ENCODE data around the gene SMOC2.

SMOC2 gene

DNA sequence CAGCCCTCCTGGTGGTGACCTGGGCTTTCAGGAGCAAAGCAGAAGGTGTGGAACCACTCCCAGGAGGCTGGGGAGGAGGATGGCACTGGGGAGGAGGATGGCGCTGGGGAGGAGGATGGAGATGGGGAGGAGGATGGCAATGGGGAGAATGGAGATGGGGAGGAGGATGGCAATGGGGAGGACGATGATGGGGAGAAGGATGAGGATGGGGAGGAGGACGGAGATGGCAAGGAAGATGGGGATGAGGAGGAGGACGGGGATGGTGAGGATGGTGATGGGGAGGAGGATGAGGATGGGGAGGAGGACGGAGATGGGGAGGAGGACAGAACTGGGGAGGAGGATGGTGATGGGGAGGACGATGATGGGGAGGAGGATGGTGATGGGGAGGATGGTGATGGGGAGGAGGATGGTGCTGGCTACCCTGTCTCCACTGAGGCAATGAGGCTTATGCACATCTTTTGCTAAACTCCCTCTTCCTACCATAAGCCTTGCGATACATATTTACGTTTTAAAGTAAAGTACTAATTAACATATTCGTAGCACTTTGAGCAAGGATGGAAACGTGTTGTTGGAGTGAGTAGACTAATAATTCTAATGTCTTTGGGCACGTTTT lies 7.4 kb downstream of the SMOC2 start:
- H3K27me3 ChIP-seq (ENCODE audit: insufficient read depth, poor library complexity, severe bottlenecking) = peaks cover 53% of the 10 kb centered on the region

DNA sequence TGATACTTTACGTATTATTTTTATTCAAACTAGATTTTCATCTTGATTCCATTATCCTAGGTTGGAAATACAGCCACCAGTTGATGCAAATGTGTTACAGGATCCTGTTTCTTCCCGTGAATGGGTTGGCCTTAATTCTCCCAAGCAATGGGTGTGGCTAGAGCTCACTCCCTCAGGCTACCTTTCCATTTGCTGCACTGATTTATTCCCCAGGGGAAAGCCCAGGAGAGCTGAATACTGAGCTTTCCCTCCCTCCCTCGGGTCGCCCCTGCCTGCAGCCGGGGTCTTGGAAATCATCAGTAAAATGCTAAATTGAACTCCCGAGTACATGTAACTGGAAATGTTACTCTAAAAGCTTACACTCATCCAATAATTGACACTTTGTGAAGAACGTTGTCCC lies 9.9 kb downstream of the SMOC2 start:
- Histone ChIP-seq H3K9me3 (ENCODE audit: severe bottlenecking) (no peaks in the 10 kb centered on the region), H3K36me3 (ENCODE audit: low read depth) (no peaks in the 10 kb centered on the region), H3K27ac (ENCODE audit: poor library complexity, severe bottlenecking) (no peak overlapping the region), H3K27me3 (ENCODE audit: insufficient read depth, poor library complexity, severe bottlenecking) (peaks cover 43% of the 10 kb centered on the region), H3K4me1 (ENCODE audit: insufficient read depth, poor library complexity, severe bottlenecking) (no peaks in the 10 kb centered on the region), H3K4me3 (ENCODE audit: severe bottlenecking) (no peak overlapping the region)
- TF ChIP-seq, protein P1, sequence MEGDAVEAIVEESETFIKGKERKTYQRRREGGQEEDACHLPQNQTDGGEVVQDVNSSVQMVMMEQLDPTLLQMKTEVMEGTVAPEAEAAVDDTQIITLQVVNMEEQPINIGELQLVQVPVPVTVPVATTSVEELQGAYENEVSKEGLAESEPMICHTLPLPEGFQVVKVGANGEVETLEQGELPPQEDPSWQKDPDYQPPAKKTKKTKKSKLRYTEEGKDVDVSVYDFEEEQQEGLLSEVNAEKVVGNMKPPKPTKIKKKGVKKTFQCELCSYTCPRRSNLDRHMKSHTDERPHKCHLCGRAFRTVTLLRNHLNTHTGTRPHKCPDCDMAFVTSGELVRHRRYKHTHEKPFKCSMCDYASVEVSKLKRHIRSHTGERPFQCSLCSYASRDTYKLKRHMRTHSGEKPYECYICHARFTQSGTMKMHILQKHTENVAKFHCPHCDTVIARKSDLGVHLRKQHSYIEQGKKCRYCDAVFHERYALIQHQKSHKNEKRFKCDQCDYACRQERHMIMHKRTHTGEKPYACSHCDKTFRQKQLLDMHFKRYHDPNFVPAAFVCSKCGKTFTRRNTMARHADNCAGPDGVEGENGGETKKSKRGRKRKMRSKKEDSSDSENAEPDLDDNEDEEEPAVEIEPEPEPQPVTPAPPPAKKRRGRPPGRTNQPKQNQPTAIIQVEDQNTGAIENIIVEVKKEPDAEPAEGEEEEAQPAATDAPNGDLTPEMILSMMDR (IDR thresholded peaks at IDR 0.05; ENCODE audit: poor library complexity, severe bottlenecking) = no peak
- no peak for ATAC-seq (ENCODE audit: low read depth)
- DNase-seq (ENCODE audit: low spot score) = no peak

More for the DNA sequence above, 7.4 kb downstream of the SMOC2 start:
- Histone ChIP-seq H3K9me3 (ENCODE audit: severe bottlenecking) (no peaks in the 10 kb centered on the region), H3K4me3 (ENCODE audit: severe bottlenecking) (no peak overlapping the region), H3K36me3 (ENCODE audit: low read depth) (no peaks in the 10 kb centered on the region), H3K27ac (ENCODE audit: poor library complexity, severe bottlenecking) (no peak overlapping the region), H3K4me1 (ENCODE audit: insufficient read depth, poor library complexity, severe bottlenecking) (no peaks in the 10 kb centered on the region)
- ATAC-seq (ENCODE audit: low read depth) (no peak), DNase-seq (ENCODE audit: low spot score) (no peak)
- TF ChIP-seq, protein P1 (IDR thresholded peaks at IDR 0.05; ENCODE audit: poor library complexity, severe bottlenecking) = no peak

DNA sequence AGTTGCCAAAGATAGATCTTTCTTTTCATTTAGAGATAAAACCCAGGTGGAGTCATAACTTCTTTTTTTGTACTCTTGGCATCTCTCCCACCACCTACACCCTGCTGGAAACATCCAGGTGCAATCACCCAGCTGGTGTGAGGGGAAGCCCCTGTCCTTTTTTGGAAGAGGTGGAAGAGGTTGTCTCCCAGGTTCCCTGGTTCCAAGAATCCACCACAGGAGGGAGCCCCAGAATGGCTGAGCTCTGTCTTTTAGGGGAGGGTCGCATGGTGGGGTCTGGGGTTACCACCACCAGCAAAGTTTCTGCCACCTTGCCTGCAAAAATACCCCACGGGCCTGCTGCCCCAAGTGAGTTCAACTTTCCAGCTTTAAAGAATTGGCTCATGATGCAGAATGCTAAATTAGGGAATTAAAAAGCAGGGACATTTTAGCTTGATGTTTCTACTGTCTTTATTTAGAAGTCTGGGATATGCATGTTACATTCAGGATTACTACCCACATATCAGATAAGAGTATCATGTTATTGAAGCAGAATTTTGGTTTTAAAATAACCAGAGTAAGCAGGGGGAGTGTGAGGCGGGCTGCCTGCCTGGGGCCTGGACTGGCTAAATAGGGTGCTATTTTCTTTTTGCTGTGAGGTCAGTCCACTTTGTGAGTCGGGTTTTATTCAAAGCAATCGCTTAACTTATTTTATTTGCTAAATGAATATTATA lies 11.0 kb downstream of the SMOC2 start:
- Histone ChIP-seq H3K4me3 (ENCODE audit: severe bottlenecking) (no peak overlapping the region), H3K27ac (ENCODE audit: poor library complexity, severe bottlenecking) (no peak overlapping the region), H3K4me1 (ENCODE audit: insufficient read depth, poor library complexity, severe bottlenecking) (no peaks in the 10 kb centered on the region), H3K9me3 (ENCODE audit: severe bottlenecking) (no peaks in the 10 kb centered on the region), H3K36me3 (ENCODE audit: low read depth) (no peaks in the 10 kb centered on the region), H3K27me3 (ENCODE audit: insufficient read depth, poor library complexity, severe bottlenecking) (peaks cover 43% of the 10 kb centered on the region)
- TF ChIP-seq, protein P1 (IDR thresholded peaks at IDR 0.05; ENCODE audit: poor library complexity, severe bottlenecking) = peak; percentile 26
- no peak for DNase-seq (ENCODE audit: low spot score)
- ATAC-seq (ENCODE audit: low read depth) = 0 out of 3 replicates have a peak, but pooled peaks have one; percentile 40

DNA sequence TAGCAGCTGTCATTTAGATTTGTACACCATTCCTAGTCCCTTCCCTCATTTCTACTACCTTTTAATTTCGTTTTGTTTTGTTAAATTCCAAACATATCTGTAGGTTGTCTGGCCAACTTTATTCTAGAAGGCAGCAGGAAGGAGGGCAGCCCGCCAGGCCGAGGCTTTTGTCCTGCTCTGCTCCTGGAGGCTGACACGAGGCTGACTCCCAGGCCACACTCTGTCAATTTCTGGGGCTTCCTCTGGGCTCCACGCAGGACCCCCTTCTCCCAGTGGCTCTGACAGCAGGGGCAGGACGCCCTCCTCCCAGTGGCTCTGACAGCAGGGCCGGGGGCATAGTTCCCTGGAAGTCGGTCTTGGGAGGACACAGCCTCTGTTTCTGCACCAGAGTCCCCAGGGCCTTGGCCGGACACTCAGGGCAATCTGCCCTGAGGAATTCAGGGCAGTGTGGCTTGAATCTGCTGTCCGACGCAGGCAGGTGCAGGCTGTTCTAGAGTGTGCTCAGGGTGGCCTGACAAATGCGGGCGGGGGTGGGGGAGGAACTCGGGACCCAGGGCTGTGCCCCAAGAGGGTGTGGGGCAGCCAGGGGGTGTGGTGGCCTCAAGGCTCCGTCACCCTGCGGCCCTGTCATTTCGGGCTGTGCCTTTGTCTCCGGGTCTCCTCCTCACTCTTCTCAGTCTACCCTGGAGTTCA lies 11.8 kb downstream of the SMOC2 start:
- ATAC-seq (ENCODE audit: low read depth) (no peak), DNase-seq (ENCODE audit: low spot score) (no peak)
- Histone ChIP-seq H3K9me3 (ENCODE audit: severe bottlenecking) (no peaks in the 10 kb centered on the region), H3K27ac (ENCODE audit: poor library complexity, severe bottlenecking) (no peak overlapping the region), H3K4me3 (ENCODE audit: severe bottlenecking) (no peak overlapping the region), H3K4me1 (ENCODE audit: insufficient read depth, poor library complexity, severe bottlenecking) (no peaks in the 10 kb centered on the region), H3K36me3 (ENCODE audit: low read depth) (no peaks in the 10 kb centered on the region), H3K27me3 (ENCODE audit: insufficient read depth, poor library complexity, severe bottlenecking) (peaks cover 44% of the 10 kb centered on the region)
- TF ChIP-seq, protein P1 (IDR thresholded peaks at IDR 0.05; ENCODE audit: poor library complexity, severe bottlenecking) = no peak
